ENCODE data around the gene TSPAN32.

- TF ChIP-seq POLR2A (IDR thresholded peaks at IDR 0.05; ENCODE audit: low read depth, low read length) (no peak), TAF1 (IDR thresholded peaks at IDR 0.05; ENCODE audit: borderline replicate concordance, low read depth, low read length) (no peak)
These were observed 5.6 kb upstream of the TSPAN32 start for GRCh38 chr11:2295971-2296912.

Measured in GM12892 (cell line).